ENCODE results near the gene CES3.

CES3 gene

GRCh38 chr16:66920299-66920590 lies 40.8 kb upstream of the CES3 start:
- Histone ChIP-seq H3K23ac (ENCODE audit: low read length) (no peak overlapping the region), H3K4ac (ENCODE audit: low read depth, low read length) (no peak overlapping the region), H4K8ac (ENCODE audit: low read depth, low read length) (no peak overlapping the region), H3K27ac (ENCODE audit: low read depth, low read length) (no peak overlapping the region), H3K79me2 (ENCODE audit: control insufficient read depth, insufficient read depth, low read length) (no peaks in the 10 kb centered on the region), H3K4me1 (ENCODE audit: control insufficient read depth, low read depth, low read length) (no peaks in the 10 kb centered on the region), H2BK15ac (replicated peaks; ENCODE audit: low read depth) (no peak overlapping the region), H4K5ac (ENCODE audit: low read length) (no peak overlapping the region), H3K27me3 (ENCODE audit: insufficient read depth, low read length, poor library complexity) (peaks cover 3% of the 10 kb centered on the region), H2AK5ac (ENCODE audit: low read length) (no peak overlapping the region), H3K4me3 (ENCODE audit: low read length) (no peak overlapping the region), H3K18ac (ENCODE audit: low read length) (no peak overlapping the region), H3K36me3 (ENCODE audit: control insufficient read depth, insufficient read depth, low read length) (no peaks in the 10 kb centered on the region), H3K4me2 (ENCODE audit: low read length) (no peak overlapping the region), H3K9ac (ENCODE audit: low read length) (no peak overlapping the region), H3K56ac (ENCODE audit: low read length) (no peak overlapping the region), H3K79me1 (ENCODE audit: low read length) (no peaks in the 10 kb centered on the region), H2BK5ac (ENCODE audit: low read length) (no peak overlapping the region), H2BK120ac (ENCODE audit: low read depth, low read length) (no peak overlapping the region)
- no peak for DNase-seq
- WGBS (ENCODE audit: extremely low coverage, insufficient coverage, low lambda C conversion rate): no CpG with 5 or more reads among the region's 2 CpGs

DNA sequence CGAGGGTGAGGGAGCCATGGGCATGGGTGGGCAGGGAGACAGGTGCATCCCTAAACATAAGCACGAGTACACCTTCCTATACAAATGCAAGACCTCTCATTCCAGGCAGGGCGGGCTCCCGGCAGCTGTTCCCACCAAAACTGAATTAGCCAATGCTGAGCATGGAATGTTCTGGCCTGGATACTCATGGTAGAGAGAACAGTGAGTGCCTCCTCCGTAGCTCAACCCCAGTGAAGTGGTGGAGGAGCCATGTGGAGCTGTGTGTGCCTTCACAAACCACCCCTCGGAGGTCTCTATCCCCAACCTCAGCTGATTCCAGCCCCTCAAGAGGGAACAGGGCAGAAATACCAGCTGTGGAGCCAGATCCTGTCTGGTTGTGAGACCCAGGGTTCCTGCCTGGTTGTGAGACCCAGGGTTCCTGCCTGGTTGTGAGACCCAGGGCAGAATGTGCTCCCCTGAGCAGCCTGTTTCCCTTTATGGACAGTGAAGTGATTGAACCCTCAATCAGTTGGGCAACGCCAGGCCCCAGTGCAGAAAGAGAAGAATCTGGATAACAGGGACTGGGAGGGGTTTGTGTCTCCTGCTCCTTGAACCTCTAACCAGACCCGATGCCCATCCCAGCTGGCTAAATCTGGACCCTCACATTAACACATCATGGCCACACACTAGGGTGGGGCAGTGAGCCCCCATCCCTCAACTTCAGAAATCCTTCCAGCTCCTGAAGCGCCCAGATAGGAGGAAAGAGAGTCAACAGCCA lies 40.0 kb upstream of the CES3 start:
- Histone ChIP-seq H3K18ac (ENCODE audit: low read length) (no peak overlapping the region), H3K36me3 (ENCODE audit: control insufficient read depth, insufficient read depth, low read length) (no peaks in the 10 kb centered on the region), H3K79me1 (ENCODE audit: low read length) (no peaks in the 10 kb centered on the region), H2BK15ac (replicated peaks; ENCODE audit: low read depth) (no peak overlapping the region), H2AK5ac (ENCODE audit: low read length) (no peak overlapping the region), H2BK120ac (ENCODE audit: low read depth, low read length) (no peak overlapping the region), H4K5ac (ENCODE audit: low read length) (no peak overlapping the region), H3K56ac (ENCODE audit: low read length) (no peak overlapping the region), H3K4me1 (ENCODE audit: control insufficient read depth, low read depth, low read length) (no peaks in the 10 kb centered on the region), H3K79me2 (ENCODE audit: control insufficient read depth, insufficient read depth, low read length) (no peaks in the 10 kb centered on the region), H3K27me3 (ENCODE audit: insufficient read depth, low read length, poor library complexity) (peaks cover 11% of the 10 kb centered on the region), H3K4ac (ENCODE audit: low read depth, low read length) (no peak overlapping the region), H3K4me3 (ENCODE audit: low read length) (no peak overlapping the region), H3K23ac (ENCODE audit: low read length) (no peak overlapping the region), H3K27ac (ENCODE audit: low read depth, low read length) (no peak overlapping the region), H3K4me2 (ENCODE audit: low read length) (no peak overlapping the region), H2BK5ac (ENCODE audit: low read length) (no peak overlapping the region), H4K8ac (ENCODE audit: low read depth, low read length) (no peak overlapping the region), H3K9ac (ENCODE audit: low read length) (no peak overlapping the region)
- DNase-seq: no peak
- WGBS (ENCODE audit: extremely low coverage, insufficient coverage, low lambda C conversion rate): no CpG with 5 or more reads among the region's 9 CpGs

GRCh38 chr16:66921729-66922450 lies 39.2 kb upstream of the CES3 start:
- Histone ChIP-seq H3K79me1 (ENCODE audit: low read length) (no peaks in the 10 kb centered on the region), H3K18ac (ENCODE audit: low read length) (no peak overlapping the region), H2BK5ac (ENCODE audit: low read length) (no peak overlapping the region), H4K5ac (ENCODE audit: low read length) (no peak overlapping the region), H3K79me2 (ENCODE audit: control insufficient read depth, insufficient read depth, low read length) (no peaks in the 10 kb centered on the region), H3K9ac (ENCODE audit: low read length) (no peak overlapping the region), H3K4me3 (ENCODE audit: low read length) (no peak overlapping the region), H3K56ac (ENCODE audit: low read length) (no peak overlapping the region), H3K4me1 (ENCODE audit: control insufficient read depth, low read depth, low read length) (no peaks in the 10 kb centered on the region), H4K8ac (ENCODE audit: low read depth, low read length) (no peak overlapping the region), H2AK5ac (ENCODE audit: low read length) (no peak overlapping the region), H2BK15ac (replicated peaks; ENCODE audit: low read depth) (no peak overlapping the region), H2BK120ac (ENCODE audit: low read depth, low read length) (no peak overlapping the region), H3K4ac (ENCODE audit: low read depth, low read length) (no peak overlapping the region), H3K27ac (ENCODE audit: low read depth, low read length) (no peak overlapping the region), H3K36me3 (ENCODE audit: control insufficient read depth, insufficient read depth, low read length) (no peaks in the 10 kb centered on the region), H3K23ac (ENCODE audit: low read length) (no peak overlapping the region), H3K27me3 (ENCODE audit: insufficient read depth, low read length, poor library complexity) (peaks cover 18% of the 10 kb centered on the region), H3K4me2 (ENCODE audit: low read length) (no peak overlapping the region)
- DNase-seq: no peak
- WGBS (ENCODE audit: extremely low coverage, insufficient coverage, low lambda C conversion rate): no CpG with 5 or more reads among the region's 42 CpGs

GRCh38 chr16:66923247-66923731 lies 37.8 kb upstream of the CES3 start:
- Histone ChIP-seq H2BK15ac (replicated peaks; ENCODE audit: low read depth) (no peak overlapping the region), H3K23ac (ENCODE audit: low read length) (no peak overlapping the region), H4K5ac (ENCODE audit: low read length) (no peak overlapping the region), H3K4ac (ENCODE audit: low read depth, low read length) (no peak overlapping the region), H2AK5ac (ENCODE audit: low read length) (no peak overlapping the region), H3K56ac (ENCODE audit: low read length) (no peak overlapping the region), H3K27me3 (ENCODE audit: insufficient read depth, low read length, poor library complexity) (peaks cover 18% of the 10 kb centered on the region), H3K79me2 (ENCODE audit: control insufficient read depth, insufficient read depth, low read length) (no peaks in the 10 kb centered on the region), H3K36me3 (ENCODE audit: control insufficient read depth, insufficient read depth, low read length) (no peaks in the 10 kb centered on the region), H4K8ac (ENCODE audit: low read depth, low read length) (no peak overlapping the region), H2BK5ac (ENCODE audit: low read length) (no peak overlapping the region), H3K4me2 (ENCODE audit: low read length) (no peak overlapping the region), H3K79me1 (ENCODE audit: low read length) (no peaks in the 10 kb centered on the region), H3K4me3 (ENCODE audit: low read length) (no peak overlapping the region), H3K18ac (ENCODE audit: low read length) (no peak overlapping the region), H3K4me1 (ENCODE audit: control insufficient read depth, low read depth, low read length) (no peaks in the 10 kb centered on the region), H3K27ac (ENCODE audit: low read depth, low read length) (no peak overlapping the region), H3K9ac (ENCODE audit: low read length) (no peak overlapping the region), H2BK120ac (ENCODE audit: low read depth, low read length) (no peak overlapping the region)
- DNase-seq: no peak
- WGBS (ENCODE audit: extremely low coverage, insufficient coverage, low lambda C conversion rate): no CpG with 5 or more reads among the region's 18 CpGs

DNA sequence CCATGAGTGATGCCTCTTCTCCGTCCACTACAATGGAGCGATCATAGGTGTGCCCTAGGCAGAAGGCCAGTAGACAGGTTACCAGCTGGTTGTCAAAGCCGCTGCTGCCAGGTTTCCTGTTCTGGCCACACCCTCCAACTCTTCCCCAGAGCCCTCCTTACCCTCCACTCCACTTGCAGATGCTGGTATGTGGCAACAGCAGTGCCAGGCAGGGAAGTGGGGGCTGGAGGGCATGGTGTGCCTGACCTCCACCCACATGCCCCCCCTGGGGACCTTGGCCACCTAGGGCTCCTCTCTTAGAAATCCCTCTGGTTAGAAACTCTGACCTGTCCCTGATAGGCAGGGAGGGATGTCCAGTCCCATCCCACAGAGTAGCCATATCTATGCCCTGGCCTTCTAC lies 37.2 kb upstream of the CES3 start:
- DNase-seq: no peak
- Histone ChIP-seq H4K8ac (ENCODE audit: low read depth, low read length) (no peak overlapping the region), H2BK120ac (ENCODE audit: low read depth, low read length) (no peak overlapping the region), H3K4me1 (ENCODE audit: control insufficient read depth, low read depth, low read length) (no peaks in the 10 kb centered on the region), H3K36me3 (ENCODE audit: control insufficient read depth, insufficient read depth, low read length) (no peaks in the 10 kb centered on the region), H3K56ac (ENCODE audit: low read length) (no peak overlapping the region), H4K5ac (ENCODE audit: low read length) (no peak overlapping the region), H3K79me2 (ENCODE audit: control insufficient read depth, insufficient read depth, low read length) (no peaks in the 10 kb centered on the region), H3K23ac (ENCODE audit: low read length) (no peak overlapping the region), H3K27ac (ENCODE audit: low read depth, low read length) (no peak overlapping the region), H3K27me3 (ENCODE audit: insufficient read depth, low read length, poor library complexity) (peaks cover 18% of the 10 kb centered on the region), H2AK5ac (ENCODE audit: low read length) (no peak overlapping the region), H3K79me1 (ENCODE audit: low read length) (no peaks in the 10 kb centered on the region), H2BK5ac (ENCODE audit: low read length) (no peak overlapping the region), H3K4me2 (ENCODE audit: low read length) (no peak overlapping the region), H3K4me3 (ENCODE audit: low read length) (no peak overlapping the region), H3K18ac (ENCODE audit: low read length) (no peak overlapping the region), H2BK15ac (replicated peaks; ENCODE audit: low read depth) (no peak overlapping the region), H3K9ac (ENCODE audit: low read length) (no peak overlapping the region), H3K4ac (ENCODE audit: low read depth, low read length) (no peak overlapping the region)
- WGBS (ENCODE audit: extremely low coverage, insufficient coverage, low lambda C conversion rate): no CpG with 5 or more reads among the region's 3 CpGs

Data from mesendoderm (in vitro differentiated cells).